GM13977 (cell line): ENCODE results near the gene ACMSD.
"Not testable (repeated sequence)": the region's sequence is repeated elsewhere in the genome, so short reads cannot be mapped to it uniquely, and the experiment has no call there.

Source experiments
- DNase-seq: peaks from one replicate; pipeline ENCODE4 v3.0.0; 2012; ENCODE audit warnings: low spot score
- in situ Hi-C: fragments of 300-500 bp; cut with MboI; formaldehyde crosslinking; loops from one replicate; pipeline ENCODE4 v1.12.0; 2022; ENCODE audit warnings: low sequenced_read_pairs, low pct_unique_long_range_greater_than_20kb, mixed read lengths, inconsistent platforms; ENCODE audit not compliant: unreplicated experiment
- TF ChIP-seq, protein P1 (sequence below): IDR thresholded peaks from 2 replicates; pipeline ENCODE4 v1.5.1; 2012; ENCODE audit warnings: mild to moderate bottlenecking, control low read depth; ENCODE audit not compliant: insufficient read depth; ENCODE audit errors: extremely low read depth, missing control alignments

ACMSD gene

DNA sequence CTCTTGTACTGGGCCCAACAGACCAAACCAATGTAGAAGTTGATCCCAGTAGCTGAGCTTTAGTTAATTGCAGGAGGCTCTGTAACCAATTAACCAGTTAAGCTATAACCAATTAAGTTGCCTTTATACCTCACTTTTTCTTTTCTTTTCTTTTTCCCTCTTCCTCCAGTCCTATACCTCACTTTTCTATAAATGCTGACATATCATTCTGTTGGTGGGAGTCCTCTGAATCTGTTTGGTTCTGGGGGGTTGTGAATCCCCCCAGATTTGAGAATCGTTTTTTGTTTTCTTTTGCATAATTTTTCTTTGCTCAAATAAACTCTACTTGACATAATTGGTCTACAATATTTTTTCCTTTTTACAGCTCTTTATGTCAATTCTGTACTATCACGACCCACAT lies 38.1 kb upstream of the ACMSD start:
- no peak for DNase-seq
- TF ChIP-seq, protein P1, sequence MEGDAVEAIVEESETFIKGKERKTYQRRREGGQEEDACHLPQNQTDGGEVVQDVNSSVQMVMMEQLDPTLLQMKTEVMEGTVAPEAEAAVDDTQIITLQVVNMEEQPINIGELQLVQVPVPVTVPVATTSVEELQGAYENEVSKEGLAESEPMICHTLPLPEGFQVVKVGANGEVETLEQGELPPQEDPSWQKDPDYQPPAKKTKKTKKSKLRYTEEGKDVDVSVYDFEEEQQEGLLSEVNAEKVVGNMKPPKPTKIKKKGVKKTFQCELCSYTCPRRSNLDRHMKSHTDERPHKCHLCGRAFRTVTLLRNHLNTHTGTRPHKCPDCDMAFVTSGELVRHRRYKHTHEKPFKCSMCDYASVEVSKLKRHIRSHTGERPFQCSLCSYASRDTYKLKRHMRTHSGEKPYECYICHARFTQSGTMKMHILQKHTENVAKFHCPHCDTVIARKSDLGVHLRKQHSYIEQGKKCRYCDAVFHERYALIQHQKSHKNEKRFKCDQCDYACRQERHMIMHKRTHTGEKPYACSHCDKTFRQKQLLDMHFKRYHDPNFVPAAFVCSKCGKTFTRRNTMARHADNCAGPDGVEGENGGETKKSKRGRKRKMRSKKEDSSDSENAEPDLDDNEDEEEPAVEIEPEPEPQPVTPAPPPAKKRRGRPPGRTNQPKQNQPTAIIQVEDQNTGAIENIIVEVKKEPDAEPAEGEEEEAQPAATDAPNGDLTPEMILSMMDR = no peak
- in situ Hi-C loops = no loop called here

GRCh38 chr2:134803609-134804405 lies 34.6 kb upstream of the ACMSD start:
- DNase-seq, in situ Hi-C loops: not testable (repeated sequence)

GRCh38 chr2:134815741-134816140 lies 22.7 kb upstream of the ACMSD start:
- TF ChIP-seq, protein P1 = no peak
- no peak for DNase-seq
- in situ Hi-C loops = no loop called here

GRCh38 chr2:134818321-134818720 lies 20.1 kb upstream of the ACMSD start:
- TF ChIP-seq, protein P1 = no peak
- in situ Hi-C loops = no loop called here
- no peak for DNase-seq

- TF ChIP-seq, protein P1 = no peak
- DNase-seq = no peak
- in situ Hi-C loops = no loop called here
These were observed 19.1 kb upstream of the ACMSD start for GRCh38 chr2:134819334-134819733.

- in situ Hi-C loops = no loop called here
- no peak for DNase-seq
- TF ChIP-seq, protein P1 = no peak
These were observed 15.0 kb upstream of the ACMSD start for GRCh38 chr2:134823431-134823830.

DNA sequence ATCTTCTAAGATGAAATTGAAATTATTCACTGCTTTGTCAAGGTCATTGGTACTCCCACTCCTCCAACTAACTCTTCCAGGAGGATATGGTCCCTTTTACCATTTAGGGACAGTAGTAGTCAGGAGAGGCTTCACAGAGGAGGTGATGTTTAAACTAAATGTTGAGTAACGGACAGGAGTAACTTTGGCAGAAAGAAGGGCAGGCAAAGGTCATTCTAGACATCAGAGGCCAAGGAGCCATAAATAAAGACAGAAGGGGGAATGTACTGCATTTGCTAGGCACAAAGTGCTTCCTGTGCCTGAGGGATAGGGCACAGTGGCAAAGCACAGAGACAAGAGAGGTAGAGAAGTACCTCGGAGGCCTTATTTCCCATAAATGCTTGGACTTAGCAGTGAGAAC lies 14.6 kb upstream of the ACMSD start:
- DNase-seq = no peak
- TF ChIP-seq, protein P1 = no peak
- in situ Hi-C loops = no loop called here

GRCh38 chr2:134825716-134826115 lies 12.7 kb upstream of the ACMSD start:
- in situ Hi-C loops, DNase-seq: not testable (repeated sequence)
